Measurements from ENCODE around the gene DDX23.

- no peak for TF ChIP-seq CTCF (conservative IDR thresholded peaks at IDR 0.05; ENCODE audit: low read depth, low read length)
- no peak for TF ChIP-seq EZH2 (IDR thresholded peaks at IDR 0.05; ENCODE audit: borderline replicate concordance, low read depth, low read length, poor library complexity, severe bottlenecking)
These were observed 31.6 kb upstream of the DDX23 start for GRCh38 chr12:48883305-48884161.
